Measurements from ENCODE around the gene PLD4. TPM values are rescaled to one million over a fixed set of nuclear protein-coding genes. Genes with fewer than 3 reads are reported as not detected.

The PLD4 gene
- total RNA-seq, 1 donor from 2014 or later: 0.13 TPM

DNA sequence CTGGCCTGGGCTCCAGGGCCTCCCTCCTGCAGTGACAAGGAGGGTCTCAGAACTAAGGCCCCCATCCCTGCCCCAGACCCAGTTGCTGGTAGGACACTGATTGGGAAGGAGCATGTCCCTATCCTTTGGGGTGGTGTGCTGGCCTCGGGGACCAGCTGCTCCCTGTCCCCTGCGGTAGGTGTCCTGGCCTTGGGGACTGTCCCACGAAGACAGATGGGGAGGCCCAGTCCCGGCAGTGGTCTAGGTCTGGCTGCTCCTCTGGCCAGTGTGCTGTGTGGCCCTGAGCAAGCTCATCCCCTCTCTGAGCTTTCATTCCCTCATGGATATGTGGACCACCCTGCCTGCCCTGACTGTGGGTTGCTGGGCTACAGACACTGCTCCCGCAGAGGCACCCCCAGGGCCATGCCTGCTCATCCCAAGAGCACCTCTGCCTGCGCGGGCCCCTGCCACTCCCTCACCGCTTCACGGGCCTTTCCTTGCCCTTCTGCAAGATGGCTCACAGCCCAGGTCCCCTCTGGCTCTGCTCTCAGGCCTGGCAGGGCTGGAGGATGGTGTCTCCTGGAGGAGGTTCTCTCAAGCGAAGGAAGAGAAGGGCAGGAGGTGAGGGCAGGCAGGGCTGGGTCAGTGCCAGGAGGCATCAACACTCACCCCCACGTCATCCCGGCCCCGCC lies 41.0 kb downstream of the PLD4 start:
- DNase-seq (peak; percentile 32), ATAC-seq (ENCODE audit: poor library complexity) (no peak)
- intact Hi-C loops (cut with DNase I): no loop called here

DNA sequence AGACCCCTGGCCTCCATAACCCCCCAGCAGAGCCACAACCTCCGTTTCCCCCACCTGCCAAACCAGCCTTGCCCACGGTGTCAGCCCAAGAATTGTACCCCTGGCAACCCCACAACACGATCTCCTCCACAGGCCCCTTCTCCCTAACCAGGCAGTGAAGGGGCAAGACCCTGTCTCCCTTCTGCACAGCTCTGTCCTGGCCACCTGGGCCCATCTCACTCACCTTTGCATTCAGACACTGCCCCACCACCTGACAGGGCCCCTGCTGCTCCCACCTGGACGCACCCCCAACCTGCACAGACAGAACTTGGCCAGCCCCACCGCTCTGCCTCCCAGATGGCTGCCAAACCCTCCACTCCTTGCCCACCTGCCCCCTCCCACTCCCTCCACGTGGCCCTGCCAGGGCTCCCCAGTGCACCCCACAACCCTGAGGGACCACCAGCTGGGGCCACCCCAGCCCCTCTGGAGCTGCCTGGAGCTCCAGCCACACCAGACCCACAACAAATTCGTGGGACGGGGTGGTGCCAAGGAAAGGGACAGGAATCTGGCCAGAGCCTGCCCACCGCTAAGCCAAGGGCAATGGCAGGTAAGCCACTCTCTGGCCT lies 41.7 kb downstream of the PLD4 start:
- intact Hi-C loops (cut with DNase I): no loop called here
- ATAC-seq (ENCODE audit: poor library complexity): no peak
- DNase-seq: peak; percentile 30

DNA sequence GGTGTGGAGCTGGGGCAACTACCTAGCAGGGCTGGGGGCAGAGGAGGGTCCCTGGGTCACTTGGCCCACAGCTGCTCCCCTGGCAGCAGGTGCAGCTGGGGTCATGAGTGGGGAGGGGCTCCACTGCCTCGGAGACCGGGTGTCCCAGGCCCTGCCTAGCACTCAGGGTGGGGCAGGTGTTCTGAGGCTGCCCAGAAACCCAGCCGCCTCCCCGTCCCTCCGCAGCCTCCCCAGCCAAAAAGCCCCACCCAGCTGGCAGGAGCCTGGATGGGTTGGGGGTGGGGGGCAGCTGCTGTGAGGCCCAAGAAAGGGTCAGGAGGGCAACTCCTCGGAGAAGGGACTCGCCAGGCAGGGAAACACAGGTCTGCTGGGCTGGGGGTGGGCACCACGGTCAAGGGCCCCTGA lies 42.3 kb downstream of the PLD4 start:
- peak; percentile 49 for DNase-seq

DNA sequence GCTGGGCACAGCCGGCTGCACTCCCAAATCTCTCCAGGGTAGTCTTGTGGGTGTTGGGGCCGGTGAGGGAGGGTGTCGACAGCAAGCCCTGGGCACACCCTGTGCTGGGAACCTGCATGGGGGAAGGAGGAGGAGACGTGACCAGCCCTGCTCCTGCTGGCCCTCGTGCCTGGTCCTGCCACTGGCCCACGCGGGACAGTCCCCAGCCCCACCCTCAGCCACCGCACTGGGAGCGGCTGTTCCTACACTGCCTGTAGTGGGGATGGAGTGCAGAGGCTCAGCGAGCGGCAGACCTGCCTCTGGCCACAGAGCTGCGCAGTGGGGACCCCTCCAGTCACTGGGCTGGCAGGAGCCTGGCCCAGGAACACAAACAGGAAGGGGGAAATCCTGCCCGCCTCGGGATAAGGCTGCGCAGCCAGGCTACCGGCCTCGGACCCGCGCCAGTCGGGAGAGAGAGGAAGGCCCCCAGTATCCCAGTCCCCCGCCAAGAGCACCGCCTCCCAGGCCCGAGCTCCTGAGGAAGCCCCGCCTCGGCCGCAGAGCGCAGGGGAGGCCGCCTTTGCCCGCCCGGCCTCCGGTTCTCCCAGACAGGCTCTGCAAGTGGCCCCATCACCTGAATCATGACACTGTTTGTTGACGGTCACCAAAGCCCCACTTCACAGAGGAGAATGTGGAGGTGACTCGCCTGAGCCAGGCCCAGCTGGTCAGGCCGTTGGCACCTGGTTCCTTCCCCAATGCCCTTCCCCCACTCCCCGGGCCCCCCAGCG lies 42.9 kb downstream of the PLD4 start:
- ATAC-seq (ENCODE audit: poor library complexity): peak; percentile 68
- peak; percentile 75 for DNase-seq
- intact Hi-C loops (cut with DNase I): no loop called here

More for the DNA sequence above, 42.3 kb downstream of the PLD4 start:
- ATAC-seq (ENCODE audit: poor library complexity): no peak
- intact Hi-C loops (cut with DNase I): no loop called here

DNA sequence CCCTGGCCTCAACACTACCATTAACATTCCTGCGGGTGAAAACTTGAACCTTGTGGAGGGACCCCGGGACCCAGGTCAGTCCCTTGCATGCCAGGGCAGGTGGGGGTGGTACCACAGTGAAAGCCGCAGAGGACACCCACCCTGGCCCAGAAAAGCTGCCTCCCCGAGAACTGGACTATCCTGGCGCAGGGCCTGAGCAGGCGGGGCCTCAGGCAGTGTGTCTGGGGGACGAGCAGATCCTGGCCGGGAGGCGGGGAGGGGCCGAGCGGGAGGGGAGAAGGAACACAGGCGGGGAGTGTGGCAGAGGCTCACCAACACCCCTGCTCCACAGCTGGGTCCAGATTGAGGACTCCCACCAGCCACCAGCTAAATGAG lies 43.5 kb downstream of the PLD4 start:
- intact Hi-C loops (cut with DNase I): no loop called here

DNA sequence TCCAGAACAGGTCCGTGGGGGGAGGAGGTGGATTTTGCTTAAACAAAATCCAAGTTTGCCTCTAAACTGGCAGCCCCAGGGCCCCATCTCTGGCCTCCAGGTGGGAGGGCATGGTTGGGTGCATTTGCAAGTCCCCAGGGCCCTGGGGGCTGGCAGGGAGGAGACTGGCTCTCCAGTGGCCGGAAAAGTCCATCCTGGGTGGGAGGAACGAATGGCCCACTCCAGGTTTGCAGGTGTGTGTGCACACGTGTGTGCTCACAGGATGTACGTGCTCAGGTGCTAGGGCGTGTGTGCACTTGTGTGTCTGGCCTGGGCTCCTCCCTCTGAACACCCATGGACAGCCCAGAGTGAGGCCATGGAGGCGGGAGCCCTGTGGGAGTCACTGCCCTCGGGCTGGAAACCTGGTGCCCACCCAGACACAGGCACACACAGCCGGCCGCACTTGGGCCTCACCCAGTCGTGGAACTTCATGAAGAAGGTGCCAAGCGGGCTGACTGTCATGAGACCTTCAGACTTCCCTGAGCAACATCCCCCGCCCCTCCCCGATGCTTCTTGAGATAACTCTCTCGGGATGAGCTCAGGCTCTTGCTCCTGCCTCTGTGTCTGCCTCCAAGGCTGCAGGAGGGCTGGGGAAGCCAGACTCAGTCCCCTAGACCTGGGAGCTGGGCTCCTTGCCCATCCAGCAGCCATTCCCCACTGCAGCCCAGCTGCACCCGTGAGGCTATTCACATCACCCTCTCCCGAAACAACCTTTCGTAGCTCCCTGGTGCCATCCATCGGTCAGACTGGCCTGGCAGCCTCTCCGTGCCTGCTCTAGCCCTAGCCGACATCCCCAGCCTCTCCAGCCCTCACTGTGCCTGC lies 44.1 kb downstream of the PLD4 start:
- ATAC-seq (ENCODE audit: poor library complexity) (no peak), DNase-seq (peak; percentile 42)
- intact Hi-C loops (cut with DNase I): no loop called here

More for the DNA sequence above, 43.5 kb downstream of the PLD4 start:
- DNase-seq: peak; percentile 90
- ATAC-seq (ENCODE audit: poor library complexity): peak; percentile 73

DNA sequence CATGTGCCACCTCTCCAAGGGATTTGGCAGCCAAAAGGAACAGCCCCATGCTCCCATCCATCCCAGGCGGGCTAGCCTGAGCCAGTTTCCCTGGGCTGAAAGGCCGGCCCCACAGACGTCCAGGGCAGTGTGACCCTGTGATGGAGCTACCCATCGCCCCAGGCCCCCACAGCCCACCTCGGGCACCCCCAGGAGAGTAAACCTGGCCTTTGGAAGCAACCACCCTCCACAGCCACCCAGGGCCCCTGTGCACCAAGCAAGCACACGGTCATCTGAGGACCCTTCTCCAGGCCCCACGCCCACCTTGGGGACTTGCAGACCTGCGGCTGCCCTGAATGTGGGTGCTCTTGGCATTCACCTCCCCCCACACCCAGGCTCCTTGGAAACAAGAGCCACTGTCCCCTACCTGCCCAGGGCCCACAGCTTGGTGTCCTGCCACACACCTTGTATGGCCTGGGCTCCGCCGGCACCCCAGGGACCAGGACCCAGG lies 45.1 kb downstream of the PLD4 start:
- intact Hi-C loops (cut with DNase I): no loop called here
- DNase-seq (peak; percentile 42), ATAC-seq (ENCODE audit: poor library complexity) (no peak)

DNA sequence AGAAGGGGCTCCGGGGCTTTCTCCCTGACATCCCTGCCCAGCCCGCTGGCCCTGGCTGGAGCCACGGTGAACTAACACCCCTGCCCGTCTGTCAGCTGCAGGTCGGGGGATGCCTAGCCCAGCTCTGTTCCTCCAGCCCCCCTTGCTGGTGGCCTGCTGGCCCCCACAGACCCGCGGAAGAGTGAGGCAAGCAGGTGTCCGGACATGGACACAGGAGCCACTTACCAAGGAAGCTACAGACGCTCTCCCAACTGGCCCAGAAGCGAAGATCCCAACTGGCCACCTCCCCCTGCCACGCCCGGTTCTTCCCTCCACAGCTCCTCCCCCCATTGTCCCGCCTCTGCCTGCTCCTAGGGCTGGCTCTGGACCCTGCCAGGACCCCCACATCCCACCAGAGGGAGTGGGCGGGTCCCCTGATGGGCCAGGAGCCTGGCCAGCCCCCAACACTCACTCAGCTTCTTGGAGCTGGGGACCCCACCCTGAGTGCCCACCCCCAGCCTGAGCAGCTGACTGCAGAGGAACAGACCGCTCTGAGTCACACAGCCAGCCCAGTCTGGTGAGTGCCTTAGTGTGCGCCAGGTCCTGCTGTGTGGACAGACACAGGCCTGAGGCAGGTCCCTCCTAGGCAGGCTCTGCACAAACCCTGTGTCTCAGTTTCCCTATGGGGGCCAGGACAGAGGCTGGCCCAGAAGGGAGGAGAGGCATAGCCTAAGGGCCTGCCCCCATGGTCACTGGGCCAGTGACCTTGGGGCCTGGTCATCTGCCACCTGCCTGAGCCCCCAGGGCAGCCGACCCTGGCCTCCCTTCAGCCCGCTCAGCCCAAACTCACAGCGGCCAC lies 45.8 kb downstream of the PLD4 start:
- no peak for ATAC-seq (ENCODE audit: poor library complexity)
- DNase-seq: peak; percentile 78
- intact Hi-C loops (cut with DNase I): no loop called here

DNA sequence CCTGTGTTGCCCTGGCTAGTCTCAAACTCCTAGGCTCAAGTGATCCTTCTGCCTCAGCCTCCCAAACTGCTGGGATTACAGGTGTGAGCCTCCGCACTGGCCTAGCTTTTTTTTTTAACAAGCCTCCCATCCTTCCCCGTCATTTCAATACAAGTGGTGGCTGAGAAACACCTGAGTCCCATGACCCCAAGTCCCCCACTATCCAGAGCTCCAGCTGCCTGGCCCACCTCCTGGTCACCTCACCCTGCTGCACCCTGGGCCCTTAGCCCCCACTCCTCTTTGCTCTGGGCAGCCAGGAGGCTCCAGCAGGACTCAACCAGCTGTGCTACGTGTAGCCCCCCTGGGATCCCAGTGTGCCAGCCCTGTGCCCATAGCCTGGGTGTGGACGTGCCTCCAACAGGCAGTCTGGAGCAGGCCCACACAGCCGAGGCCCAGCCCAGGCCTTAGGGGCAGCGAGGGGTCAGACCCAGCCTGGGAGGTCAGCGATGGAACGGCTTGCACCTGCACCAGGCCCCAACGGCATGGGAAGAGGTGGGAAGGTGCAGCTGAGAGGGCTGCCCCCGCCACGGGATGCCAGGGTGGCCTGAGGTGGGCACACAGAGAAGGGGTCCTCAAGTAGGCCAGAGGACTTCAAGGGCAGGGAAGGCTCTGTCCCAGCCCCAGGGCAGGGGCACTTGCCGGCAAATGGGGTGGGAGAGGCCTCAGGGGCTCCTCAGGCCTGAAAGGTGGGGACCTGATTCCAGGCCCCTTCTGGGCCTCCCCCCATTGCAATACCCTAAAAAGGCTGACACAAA lies 47.0 kb downstream of the PLD4 start:
- no peak for ATAC-seq (ENCODE audit: poor library complexity)
- DNase-seq: peak; percentile 35
- intact Hi-C loops (cut with DNase I): no loop called here

DNA sequence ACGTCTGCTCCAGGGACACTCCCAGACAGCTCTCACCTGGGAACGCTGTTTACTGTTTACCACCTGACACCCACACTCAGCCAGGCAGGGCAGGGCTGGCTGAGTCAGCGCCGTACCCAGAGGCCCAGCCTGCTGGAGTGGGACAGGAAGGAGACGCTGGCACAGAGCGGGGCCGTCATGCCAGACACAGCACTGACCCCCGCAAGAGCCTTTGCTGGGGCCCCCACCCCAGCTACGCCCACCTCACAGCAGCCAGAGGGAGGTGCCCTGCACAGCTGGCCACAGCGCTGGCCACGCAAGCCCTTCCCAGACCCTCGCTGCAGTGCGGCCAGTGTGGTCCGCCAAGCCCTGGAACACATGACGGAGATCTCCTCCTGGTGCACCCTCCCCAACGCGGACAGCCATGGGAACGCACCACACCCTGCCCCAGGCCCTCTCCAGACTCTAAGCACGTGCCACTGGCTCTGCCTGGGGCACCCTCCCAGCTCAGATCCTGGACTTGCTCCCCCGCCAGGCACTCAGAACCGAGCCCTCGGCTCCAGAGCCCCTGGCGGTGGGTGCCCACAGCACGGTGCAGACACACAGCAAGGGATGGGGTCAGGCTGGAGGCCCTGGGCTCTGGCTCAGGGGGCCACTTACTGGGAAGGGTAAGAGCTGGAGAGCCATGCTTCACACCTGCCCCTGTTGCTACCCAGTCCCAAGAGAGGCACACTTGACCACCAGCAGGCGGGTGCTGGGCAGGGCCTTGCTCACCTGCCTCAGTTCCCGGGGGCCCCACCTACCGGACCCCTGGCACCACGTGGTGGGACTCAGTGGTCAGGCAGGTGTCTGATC lies 47.8 kb downstream of the PLD4 start:
- DNase-seq: peak; percentile 55
- intact Hi-C loops (cut with DNase I): no loop called here
- ATAC-seq (ENCODE audit: poor library complexity): no peak

DNA sequence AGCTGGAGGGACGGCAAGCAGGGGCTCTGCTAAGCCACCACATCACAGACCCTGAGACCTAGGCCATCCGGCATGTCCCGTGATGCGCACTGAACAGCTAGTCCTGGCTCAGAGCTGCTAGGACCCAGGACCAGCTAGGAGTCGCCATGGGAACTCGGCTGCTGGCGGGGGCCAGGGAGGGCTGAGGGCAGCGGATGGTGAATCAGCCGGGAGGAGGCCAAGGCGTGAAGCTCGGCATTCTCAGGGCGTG lies 48.4 kb downstream of the PLD4 start:
- intact Hi-C loops (cut with DNase I): no loop called here
- DNase-seq (peak; percentile 79), ATAC-seq (ENCODE audit: poor library complexity) (peak; percentile 26)

DNA sequence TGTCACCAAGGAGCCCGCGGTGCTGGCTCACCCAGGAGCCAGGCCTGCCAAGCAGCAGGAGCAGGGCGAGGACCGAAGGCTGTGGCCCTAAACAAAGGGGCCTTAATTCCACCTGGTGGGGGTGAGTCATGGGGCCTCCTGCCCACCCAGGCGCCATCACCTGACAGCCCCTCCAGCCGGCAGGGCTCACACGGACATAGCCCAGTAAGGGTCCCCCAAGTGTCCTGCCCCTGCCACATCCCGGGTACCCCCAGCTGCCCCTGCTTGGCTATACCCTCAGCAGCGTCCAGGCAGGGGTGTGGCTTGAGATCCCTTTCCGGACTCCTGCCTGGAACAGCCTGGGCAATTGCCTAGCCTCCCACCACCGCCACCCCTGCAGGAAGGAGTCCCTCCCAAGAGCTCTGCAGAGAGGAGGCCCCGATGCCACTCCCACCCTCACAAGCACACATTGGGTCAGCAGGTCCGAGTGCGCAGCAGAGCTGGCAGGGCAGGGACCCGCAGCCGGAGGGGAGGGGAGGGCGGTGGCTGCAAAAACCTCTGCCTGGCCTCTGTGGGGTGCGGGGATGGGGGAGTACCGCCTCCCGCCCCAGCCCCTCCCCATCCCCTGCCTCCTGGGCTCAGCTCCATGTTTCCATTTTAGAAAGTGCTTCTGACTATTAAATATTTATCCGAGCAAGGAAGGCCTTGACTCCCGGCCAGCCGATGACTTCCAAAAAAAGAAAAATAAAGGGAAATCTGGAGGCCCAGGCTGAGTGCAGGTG lies 48.9 kb downstream of the PLD4 start:
- intact Hi-C loops (cut with DNase I): no loop called here

DNA sequence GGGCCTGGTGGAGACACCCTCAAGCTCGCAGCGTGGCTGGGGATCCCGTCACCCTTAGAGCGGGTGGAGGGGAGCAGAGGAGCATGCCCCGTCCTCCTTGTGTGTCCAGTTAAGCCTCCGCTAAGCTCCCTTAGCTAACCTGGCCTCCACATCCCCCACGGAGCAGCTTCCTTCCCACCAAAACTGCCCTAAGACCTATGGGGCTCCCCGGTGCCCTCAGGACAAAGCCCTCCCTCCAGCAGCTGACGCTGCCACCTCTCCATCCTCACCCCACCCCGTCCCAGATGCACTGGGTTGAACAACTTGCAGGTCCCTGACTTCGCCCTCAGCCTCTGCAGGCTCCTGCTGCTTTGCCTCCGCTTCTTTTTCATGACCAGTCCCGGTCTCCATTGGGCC lies 49.5 kb downstream of the PLD4 start:
- no peak for ATAC-seq (ENCODE audit: poor library complexity)

More for the DNA sequence above, 48.9 kb downstream of the PLD4 start:
- no peak for ATAC-seq (ENCODE audit: poor library complexity)
- peak; percentile 73 for DNase-seq

DNA sequence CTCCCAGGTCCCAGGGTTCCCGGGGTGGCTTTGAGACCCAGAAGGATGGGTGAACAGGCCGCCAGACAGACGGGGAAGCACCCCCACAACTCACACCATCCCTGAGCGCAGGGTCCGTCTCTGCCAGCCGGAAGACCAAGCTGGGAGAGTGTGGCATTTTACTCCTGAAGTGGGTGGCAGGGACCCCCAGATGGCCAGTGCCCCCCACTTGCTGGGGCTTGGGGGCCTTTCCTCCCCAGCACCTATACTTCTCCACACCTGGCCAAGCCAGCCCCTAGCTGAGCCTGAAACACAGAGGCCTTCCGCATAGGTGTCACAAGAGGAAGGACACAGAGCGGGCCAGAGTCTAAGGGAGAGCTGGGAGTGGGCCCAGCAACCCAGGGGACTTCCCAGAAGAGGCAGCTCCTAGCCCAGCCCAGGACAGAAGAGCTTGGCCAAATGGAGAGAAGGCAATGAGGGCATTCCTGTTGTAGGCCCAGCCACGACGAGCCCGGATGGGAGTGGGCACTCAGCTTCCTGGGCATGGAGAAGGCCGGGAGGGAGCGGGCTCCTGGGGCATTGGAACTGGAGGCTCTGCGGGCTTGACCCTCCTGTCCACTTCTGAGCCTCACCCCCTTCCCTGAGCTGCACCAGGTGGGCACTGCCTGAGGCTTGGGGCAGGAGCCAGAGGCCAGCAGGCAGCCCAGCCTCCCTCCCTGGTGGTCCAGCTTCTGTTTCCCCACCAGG lies 50.1 kb downstream of the PLD4 start:
- no peak for ATAC-seq (ENCODE audit: poor library complexity)
- intact Hi-C loops (cut with DNase I): no loop called here
- peak; percentile 34 for DNase-seq

More for the DNA sequence above, 49.5 kb downstream of the PLD4 start:
- no peak for DNase-seq
- intact Hi-C loops (cut with DNase I): no loop called here

DNA sequence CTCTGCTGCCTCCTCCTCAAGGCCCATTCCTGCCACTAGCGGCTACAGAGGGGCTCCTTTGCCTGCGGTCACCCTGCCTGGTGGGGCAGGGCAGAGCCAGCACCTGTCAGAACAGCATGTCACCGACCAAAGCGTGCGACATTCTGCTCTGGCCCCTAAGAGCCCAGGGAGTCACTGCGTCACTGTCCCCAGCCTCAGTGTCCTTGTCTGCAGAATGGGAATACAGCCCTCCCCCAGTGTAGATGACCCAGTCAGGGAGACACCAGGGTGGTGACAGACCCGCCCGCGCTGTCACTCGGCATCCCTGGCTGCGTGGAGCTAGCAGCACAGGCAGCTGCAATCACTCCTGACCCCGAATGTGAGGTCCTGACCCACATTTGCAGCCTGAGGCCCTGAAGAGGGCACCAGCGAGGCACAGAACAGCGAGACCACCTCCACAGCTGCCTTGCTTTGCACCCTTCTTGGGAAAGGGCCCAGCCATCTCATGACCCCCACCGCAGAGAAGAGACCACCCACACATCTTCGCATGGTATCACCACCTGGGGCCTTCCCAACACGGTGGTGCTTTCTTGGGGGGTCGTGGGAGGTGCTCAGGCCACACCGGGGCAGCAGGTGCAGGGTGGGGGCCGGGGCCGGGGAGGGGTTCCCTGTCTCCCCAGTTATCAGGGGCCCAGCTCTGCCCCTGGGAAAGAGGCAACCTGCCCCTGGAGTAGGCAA lies 51.0 kb downstream of the PLD4 start:
- intact Hi-C loops (cut with DNase I): loop anchor here (2.0 kb wide), 1 partner anchor 69 kb away; no protein-coding TSS in a partner anchor
- peak; percentile 40 for DNase-seq
- no peak for ATAC-seq (ENCODE audit: poor library complexity)

All from Right ventricle myocardium superior (tissue), 1 donor.